Measurements from ENCODE around the gene PLLP.

The PLLP gene

DNA sequence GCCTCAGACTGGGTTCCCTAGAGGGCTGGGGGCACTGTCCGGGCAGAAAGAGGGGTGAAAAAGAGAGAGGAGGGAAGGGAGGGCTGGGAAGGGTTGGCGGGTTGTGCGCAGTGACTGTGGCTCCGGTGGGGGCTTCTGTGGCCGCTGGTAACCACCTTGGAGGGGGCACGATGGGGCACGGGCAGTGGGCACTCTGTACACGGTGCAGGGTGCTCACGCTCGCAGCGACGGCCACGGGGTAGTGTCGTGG lies 588 bp downstream of the PLLP start:
- no peaks in the 10 kb centered on the region for H3K79me2 ChIP-seq (ENCODE audit: insufficient read depth, low read length)
- no peak overlapping the region for H3K4me3 ChIP-seq (ENCODE audit: low read depth in 1 of 2, low read length in 2 of 2)
- DNase-seq (no peak), ATAC-seq (ENCODE audit: insufficient read depth, low read depth) (no peak)
- H3K27me3 ChIP-seq (ENCODE audit: insufficient read depth, low read length, poor library complexity), result peaks cover 12% of the 10 kb centered on the region
- no peak overlapping the region for H3K27ac ChIP-seq (ENCODE audit: low read length)
- no peak overlapping the region for H3K9ac ChIP-seq (ENCODE audit: low read depth, low read length)
- H3K36me3 ChIP-seq (ENCODE audit: insufficient read depth, low read length), result no peaks in the 10 kb centered on the region
- TF ChIP-seq EZH2 (IDR thresholded peaks at IDR 0.05; ENCODE audit: borderline replicate concordance, low read depth, low read length, severe bottlenecking) (no peak), CTCF (IDR thresholded peaks at IDR 0.05; ENCODE audit: borderline replicate concordance, extremely low read depth, low read length, poor library complexity, severe bottlenecking) (no peak)
- H3K4me1 ChIP-seq (ENCODE audit: insufficient read depth, low read length), result no peaks in the 10 kb centered on the region
- H3K9me3 ChIP-seq (ENCODE audit: insufficient read depth, low read length, severe bottlenecking), result no peaks in the 10 kb centered on the region
- no peak overlapping the region for H2AFZ ChIP-seq (ENCODE audit: low read depth, low read length)
- H3K4me2 ChIP-seq (ENCODE audit: insufficient read depth, low read length), result no peak overlapping the region
- peaks cover 5% of the 10 kb centered on the region for H4K20me1 ChIP-seq (ENCODE audit: insufficient read depth, low read length)

DNA sequence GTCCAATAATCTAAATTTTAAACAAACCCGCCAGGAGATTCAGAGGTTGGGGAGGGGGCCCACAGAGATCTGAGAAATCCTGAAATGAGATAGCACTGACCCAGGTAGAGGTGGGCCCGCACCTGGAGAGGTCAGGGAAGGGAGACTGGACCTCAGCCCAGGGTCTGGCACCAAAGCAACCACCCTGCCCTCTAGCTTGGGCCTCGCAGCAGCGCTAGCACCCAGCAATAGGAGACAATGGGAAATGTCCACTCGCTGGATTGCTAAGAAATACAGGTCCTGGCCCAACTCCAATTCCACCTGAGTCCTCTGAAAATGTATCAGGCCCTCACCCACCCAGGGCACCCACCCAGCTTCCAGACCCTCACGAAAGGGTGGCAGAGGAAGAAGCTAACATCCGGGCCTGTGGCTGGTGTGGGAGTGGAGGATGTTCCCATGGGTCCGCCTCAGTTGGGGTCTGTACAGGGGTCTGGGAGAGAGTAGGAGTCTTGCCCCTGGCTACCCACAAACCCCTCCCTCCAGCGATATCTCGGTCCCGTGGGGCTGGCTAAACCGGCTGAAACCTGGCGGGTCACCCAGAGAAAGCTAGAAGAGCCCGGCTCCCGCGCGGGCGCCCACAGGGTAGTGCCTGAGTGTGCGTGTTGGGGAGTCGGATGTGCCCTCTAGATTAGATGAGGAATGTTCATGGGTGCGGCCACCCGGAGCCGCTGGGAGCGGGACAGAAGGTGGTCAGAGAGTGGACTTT lies 1.1 kb downstream of the PLLP start:
- no peak for DNase-seq
- no peak for ATAC-seq (ENCODE audit: insufficient read depth, low read depth)
- TF ChIP-seq EZH2 (IDR thresholded peaks at IDR 0.05; ENCODE audit: borderline replicate concordance, low read depth, low read length, severe bottlenecking) (no peak), CTCF (IDR thresholded peaks at IDR 0.05; ENCODE audit: borderline replicate concordance, extremely low read depth, low read length, poor library complexity, severe bottlenecking) (no peak)
- Histone ChIP-seq H3K79me2 (ENCODE audit: insufficient read depth, low read length) (no peaks in the 10 kb centered on the region), H3K4me1 (ENCODE audit: insufficient read depth, low read length) (peaks cover 4% of the 10 kb centered on the region; the same call in 1 of the 2 replicates), H2AFZ (ENCODE audit: low read depth, low read length) (no peak overlapping the region), H3K27me3 (ENCODE audit: insufficient read depth, low read length, poor library complexity) (peaks cover 16% of the 10 kb centered on the region), H3K9ac (ENCODE audit: low read depth, low read length) (no peak overlapping the region), H3K36me3 (ENCODE audit: insufficient read depth, low read length) (no peaks in the 10 kb centered on the region), H3K27ac (ENCODE audit: low read length) (no peak overlapping the region), H4K20me1 (ENCODE audit: insufficient read depth, low read length) (peaks cover 10% of the 10 kb centered on the region), H3K4me2 (ENCODE audit: insufficient read depth, low read length) (no peak overlapping the region), H3K9me3 (ENCODE audit: insufficient read depth, low read length, severe bottlenecking) (no peaks in the 10 kb centered on the region), H3K4me3 (ENCODE audit: low read depth in 1 of 2, low read length in 2 of 2) (no peak overlapping the region)

- H3K79me2 ChIP-seq (ENCODE audit: insufficient read depth, low read length), result no peaks in the 10 kb centered on the region
- ATAC-seq (ENCODE audit: insufficient read depth, low read depth) (no peak), DNase-seq (no peak)
- H3K9me3 ChIP-seq (ENCODE audit: insufficient read depth, low read length, severe bottlenecking), result no peaks in the 10 kb centered on the region
- TF ChIP-seq CTCF (IDR thresholded peaks at IDR 0.05; ENCODE audit: borderline replicate concordance, extremely low read depth, low read length, poor library complexity, severe bottlenecking) (no peak), EZH2 (IDR thresholded peaks at IDR 0.05; ENCODE audit: borderline replicate concordance, low read depth, low read length, severe bottlenecking) (no peak)
- H3K27me3 ChIP-seq (ENCODE audit: insufficient read depth, low read length, poor library complexity), result peaks cover 16% of the 10 kb centered on the region
- no peak overlapping the region for H3K4me2 ChIP-seq (ENCODE audit: insufficient read depth, low read length)
- H3K9ac ChIP-seq (ENCODE audit: low read depth, low read length), result no peak overlapping the region
- peaks cover 12% of the 10 kb centered on the region for H3K4me1 ChIP-seq (ENCODE audit: insufficient read depth, low read length)
- H4K20me1 ChIP-seq (ENCODE audit: insufficient read depth, low read length), result peaks cover 10% of the 10 kb centered on the region
- no peaks in the 10 kb centered on the region for H3K36me3 ChIP-seq (ENCODE audit: insufficient read depth, low read length)
- H3K27ac ChIP-seq (ENCODE audit: low read length), result no peak overlapping the region
- H3K4me3 ChIP-seq (ENCODE audit: low read depth in 1 of 2, low read length in 2 of 2), result no peak overlapping the region
- no peak overlapping the region for H2AFZ ChIP-seq (ENCODE audit: low read depth, low read length)
Observed at GRCh38 chr16:57282510-57283213, 1.8 kb downstream of the PLLP start.
